Thyroid gland (tissue), 4 donors: ENCODE data around the gene XRN2. TPM values are rescaled to one million over a fixed set of nuclear protein-coding genes. Genes with fewer than 3 reads are reported as not detected.

ENCODE experiments used
- DNase-seq, 2 donors: peaks; one replicate each; pipeline ENCODE4 v3.0.0-alpha.2; 2019
- H3K27ac ChIP-seq, 3 donors: fragments of 200-600 bp; sonication (generic); 1 replicate in 2 of 3; 2 replicates in 1 of 3; pipeline ENCODE4 v1.5.1; 2016 to 2019; ENCODE audit warnings: mild to moderate bottlenecking in 1 of 3, moderate library complexity in 1 of 3
- H3K27me3 ChIP-seq: fragments of 200-600 bp; sonication (generic); one replicate; pipeline ENCODE4 v1.5.1; 2019
- H3K36me3 ChIP-seq, 2 donors: fragments of 200-600 bp; sonication (generic); one replicate each; pipeline ENCODE4 v1.5.1; 2016 to 2019
- H3K4me1 ChIP-seq, 2 donors: fragments of 200-600 bp; sonication (generic); one replicate each; pipeline ENCODE4 v1.5.1; 2017 to 2019
- H3K4me3 ChIP-seq, 3 donors: fragments of 200-600 bp; sonication (generic); replicated peaks in 1 of 3; 1 replicate in 2 of 3; 2 replicates in 1 of 3; pipeline ENCODE4 v1.5.1; 2016; ENCODE audit warnings: mild to moderate bottlenecking in 1 of 3
- H3K9me3 ChIP-seq: fragments of 200-600 bp; sonication (generic); one replicate; pipeline ENCODE4 v1.5.1; 2017
- CTCF ChIP-seq, 6 experiments: fragments of 200-600 bp in 3 of 6; fragments of 450-650 bp in 3 of 6; sonication (generic) in 3 of 6; IDR thresholded peaks; one replicate each; pipeline ENCODE4 v1.5.1; 2016 to 2019; ENCODE audit warnings: antibody characterized with exemption in 6 of 6, mild to moderate bottlenecking in 2 of 6, inconsistent platforms in 1 of 6, moderate library complexity in 1 of 6
- POLR2A ChIP-seq, 2 donors: fragments of 450-650 bp; IDR thresholded peaks; one replicate each; pipeline ENCODE4 v1.6.1; 2017; ENCODE audit warnings: antibody characterized with exemption in 2 of 2, mild to moderate bottlenecking in 2 of 2, moderate library complexity in 1 of 2
- WGBS, 2 donors: methylation state at CpG; one replicate each; pipeline ENCODE4 v1.1.5; 2017; 5-methylcytosine and 5-hydroxymethylcytosine counted together
- intact Hi-C: fragments of 100-400 bp; cut with DNase I; formaldehyde crosslinking; loops from one replicate; pipeline ENCODE4 v1.15.1; 2023
- total RNA-seq, 4 donors: library from RNA; depleted of rRNA; stranded (reverse); fragments of >200 nt; gene quantifications; one replicate each; pipeline ENCODE4 v1.2.3, GENCODE V29; 2016

Gene XRN2
- total RNA-seq, 4 donors from 2014 or later: 76.7 to 87.5 (median 80.1) TPM

DNA sequence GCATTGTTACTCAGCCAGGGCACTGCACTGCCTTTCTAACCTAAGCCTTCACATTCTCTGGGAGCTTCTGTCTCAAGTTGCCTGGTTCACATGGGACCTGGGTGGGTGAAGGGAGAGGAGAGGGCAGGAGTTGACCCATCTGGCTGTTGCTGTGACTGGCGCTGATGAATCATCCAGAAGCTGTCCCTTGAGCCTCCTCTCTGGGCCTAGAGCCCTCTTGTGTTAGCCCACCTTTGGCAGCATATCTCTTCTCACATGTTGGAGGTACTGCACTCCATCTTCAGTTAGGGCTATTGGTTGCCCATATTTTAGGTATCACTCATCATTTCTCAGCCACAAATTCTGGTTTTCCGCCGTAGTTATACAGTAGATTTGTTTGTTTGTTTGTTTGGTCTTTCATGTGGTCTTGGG is 19.8 kb downstream of the XRN2 start:
- H3K27ac ChIP-seq: no peak overlapping the region
- H3K36me3 ChIP-seq: no peaks in the 10 kb centered on the region
- intact Hi-C loops: no loop called here
- H3K4me1 ChIP-seq: peaks cover 12 to 23% of the 10 kb centered on the region in 2 donors
- DNase-seq: no peak
- TF ChIP-seq CTCF (IDR thresholded peaks at IDR 0.05): no peak
- TF ChIP-seq POLR2A (IDR thresholded peaks at IDR 0.05): no peak
- WGBS, 2 donors: 96 to 100% methylated on average over 3 of the region's 3 CpGs
- no peak overlapping the region for H3K4me3 ChIP-seq
- H3K27me3 ChIP-seq: no peaks in the 10 kb centered on the region
- H3K9me3 ChIP-seq: no peaks in the 10 kb centered on the region

DNA sequence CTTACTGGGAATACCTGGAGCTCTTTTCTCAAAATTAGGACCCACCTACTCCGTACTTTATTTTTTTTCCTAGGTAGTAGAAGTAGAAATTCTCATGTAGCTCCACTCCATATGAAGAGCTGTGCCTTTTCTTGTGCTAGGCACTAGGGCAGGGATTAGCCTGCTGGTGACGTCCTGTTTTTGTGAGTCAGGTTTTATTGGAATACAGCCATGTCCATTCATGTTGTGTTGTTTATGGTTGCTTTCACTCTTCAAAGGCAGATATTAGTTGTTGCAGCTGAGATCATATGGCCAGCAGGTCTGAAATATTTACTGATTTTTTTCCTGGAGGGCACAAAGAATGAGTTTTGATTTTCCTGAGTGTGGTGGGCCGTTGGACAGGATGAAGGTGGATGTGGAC is 20.5 kb downstream of the XRN2 start:
- H3K36me3 ChIP-seq: no peaks in the 10 kb centered on the region
- no peaks in the 10 kb centered on the region for H3K9me3 ChIP-seq
- TF ChIP-seq POLR2A (IDR thresholded peaks at IDR 0.05) (no peak), CTCF (IDR thresholded peaks at IDR 0.05) (no peak)
- intact Hi-C loops: no loop called here
- no peak overlapping the region for H3K27ac ChIP-seq
- H3K4me1 ChIP-seq: peaks cover 12 to 23% of the 10 kb centered on the region in 2 donors
- no peaks in the 10 kb centered on the region for H3K27me3 ChIP-seq
- no peak overlapping the region for H3K4me3 ChIP-seq
- DNase-seq: no peak
- WGBS, 2 donors: 68 to 70% methylated on average over 3 of the region's 3 CpGs

DNA sequence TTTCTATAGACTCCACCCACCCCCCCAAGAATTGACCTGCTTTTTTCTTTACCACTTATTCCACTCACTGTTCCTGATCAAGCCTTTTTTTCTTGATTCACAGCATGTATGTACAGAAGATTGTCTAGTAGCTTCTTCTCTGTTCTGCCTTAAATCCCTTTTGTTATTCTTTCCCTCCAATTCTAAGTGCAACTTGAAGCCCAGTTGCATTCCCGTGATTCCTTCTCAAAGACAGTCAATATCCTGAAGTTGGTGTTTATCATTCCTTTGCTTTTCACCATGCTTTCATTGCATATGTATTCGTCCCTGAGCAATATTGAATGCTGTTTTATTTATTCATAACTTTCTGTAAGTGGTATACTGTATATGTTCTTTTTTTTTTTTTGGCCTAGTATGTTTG is 21.0 kb downstream of the XRN2 start:
- Histone ChIP-seq H3K36me3 (no peaks in the 10 kb centered on the region), H3K9me3 (no peaks in the 10 kb centered on the region), H3K4me1 (peaks cover 12 to 23% of the 10 kb centered on the region in 2 donors), H3K4me3 (no peak overlapping the region), H3K27ac (no peak overlapping the region), H3K27me3 (no peaks in the 10 kb centered on the region)
- 44 to 65% methylated on average over 2 of the region's 2 CpGs for WGBS, 2 donors
- TF ChIP-seq POLR2A (IDR thresholded peaks at IDR 0.05) (no peak), CTCF (IDR thresholded peaks at IDR 0.05) (no peak)
- intact Hi-C loops: no loop called here
- no peak for DNase-seq

DNA sequence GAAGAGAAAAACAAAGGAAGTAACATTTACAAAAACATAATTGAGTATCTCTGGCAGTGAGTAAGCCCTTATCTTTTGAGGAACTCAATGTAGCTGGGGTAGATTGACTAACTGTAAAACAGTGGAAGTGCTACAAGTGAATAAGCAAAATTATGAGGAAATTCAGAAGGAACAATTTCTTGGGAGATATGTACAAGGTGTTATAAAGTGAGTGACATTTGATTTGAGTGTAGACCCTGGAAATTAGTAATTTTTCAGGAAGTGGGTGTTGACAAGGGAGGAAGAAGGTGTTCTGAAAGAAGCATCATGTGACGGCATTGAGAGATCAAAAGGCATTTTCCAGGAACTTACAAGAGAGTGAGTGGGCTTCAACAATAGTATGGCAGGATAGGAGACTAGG is 22.2 kb downstream of the XRN2 start:
- TF ChIP-seq POLR2A (IDR thresholded peaks at IDR 0.05) (no peak), CTCF (IDR thresholded peaks at IDR 0.05) (no peak)
- H3K36me3 ChIP-seq: peaks cover 0 to under 1% of the 10 kb centered on the region in 2 donors
- H3K27me3 ChIP-seq: no peaks in the 10 kb centered on the region
- H3K4me1 ChIP-seq: peaks cover 12 to 23% of the 10 kb centered on the region in 2 donors
- H3K4me3 ChIP-seq: no peak overlapping the region
- DNase-seq: no peak
- WGBS, 2 donors: 75 to 81% methylated on average over 1 of the region's 1 CpG
- H3K27ac ChIP-seq: no peak overlapping the region
- no peaks in the 10 kb centered on the region for H3K9me3 ChIP-seq
- intact Hi-C loops: no loop called here

DNA sequence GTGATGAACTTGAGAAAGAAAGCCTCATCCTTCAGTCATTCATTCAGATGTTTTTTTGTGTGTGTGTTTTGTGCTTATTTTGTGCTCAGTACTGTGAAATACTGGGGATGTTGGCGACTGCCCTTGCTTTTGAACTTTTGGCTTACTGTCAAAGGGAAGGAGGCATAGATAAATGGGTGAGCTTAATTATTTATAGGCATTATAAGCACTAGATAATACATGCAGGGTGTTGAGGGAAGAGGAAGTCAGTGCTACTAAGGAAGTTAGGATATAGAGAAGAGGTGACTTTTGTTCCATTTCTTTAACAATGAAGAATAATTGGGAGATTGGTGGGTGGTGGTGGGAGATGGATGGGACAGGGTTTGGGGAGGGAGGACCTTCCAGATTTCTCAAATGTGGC is 23.6 kb downstream of the XRN2 start:
- Histone ChIP-seq H3K27me3 (no peaks in the 10 kb centered on the region), H3K36me3 (peaks cover 2 to 3% of the 10 kb centered on the region in 2 donors), H3K27ac (no peak overlapping the region), H3K4me3 (no peak overlapping the region), H3K4me1 (peaks cover 12 to 23% of the 10 kb centered on the region in 2 donors), H3K9me3 (no peaks in the 10 kb centered on the region)
- intact Hi-C loops: no loop called here
- no peak for DNase-seq
- WGBS, 2 donors: 63 to 82% methylated on average over 1 of the region's 1 CpG
- TF ChIP-seq CTCF (IDR thresholded peaks at IDR 0.05) (no peak), POLR2A (IDR thresholded peaks at IDR 0.05) (no peak)
